ENCODE results near the gene MED13L. TPM values are rescaled to one million over a fixed set of nuclear protein-coding genes. Genes with fewer than 3 reads are reported as not detected.

The MED13L gene
- polyA plus RNA-seq, 3 donors: 69.2 to 91.0 (median 81.3) TPM

DNA sequence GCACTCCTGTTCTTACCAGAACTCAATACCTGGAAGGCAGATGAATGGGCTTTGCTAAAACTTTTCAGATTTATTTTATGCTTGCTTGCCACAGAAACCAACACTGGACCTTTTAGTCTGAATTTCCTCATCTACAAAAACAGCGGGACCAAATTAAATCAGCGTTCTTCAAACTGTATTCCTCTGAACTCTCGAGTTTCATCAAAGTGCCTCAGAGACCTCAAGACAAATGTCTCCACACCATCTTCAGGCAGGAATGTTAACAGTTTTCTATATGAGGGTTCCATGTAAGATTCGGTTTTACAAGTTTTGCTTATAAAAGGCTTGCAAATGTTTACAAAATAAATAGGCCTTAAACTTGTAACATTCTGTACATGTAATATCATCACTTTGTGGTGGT is 74.6 kb downstream of the MED13L start:
- no peak for DNase-seq (ENCODE audit: extremely low read depth in 1 of 11, low read depth in 9 of 11, low spot score in 4 of 11)

DNA sequence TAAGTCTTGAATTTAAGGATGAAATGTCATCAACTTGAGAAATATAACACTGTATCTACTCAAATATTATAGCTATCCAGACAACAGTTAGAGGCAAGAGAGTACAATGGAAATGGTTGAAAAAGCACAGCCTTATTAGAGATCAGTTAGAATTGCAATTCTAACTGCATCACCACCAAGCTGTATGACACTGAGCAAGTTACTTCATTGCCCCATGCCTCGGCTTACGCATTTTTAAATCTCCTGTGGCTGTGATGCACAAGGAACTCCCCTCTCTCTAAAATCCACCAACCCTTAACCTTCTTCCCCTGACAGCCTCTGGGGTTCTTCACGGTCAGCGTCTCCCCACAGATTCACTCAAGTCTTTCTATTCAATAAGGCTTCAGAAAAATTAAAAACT is 75.1 kb downstream of the MED13L start:
- DNase-seq (ENCODE audit: extremely low read depth in 1 of 11, low read depth in 9 of 11, low spot score in 4 of 11): no peak

DNA sequence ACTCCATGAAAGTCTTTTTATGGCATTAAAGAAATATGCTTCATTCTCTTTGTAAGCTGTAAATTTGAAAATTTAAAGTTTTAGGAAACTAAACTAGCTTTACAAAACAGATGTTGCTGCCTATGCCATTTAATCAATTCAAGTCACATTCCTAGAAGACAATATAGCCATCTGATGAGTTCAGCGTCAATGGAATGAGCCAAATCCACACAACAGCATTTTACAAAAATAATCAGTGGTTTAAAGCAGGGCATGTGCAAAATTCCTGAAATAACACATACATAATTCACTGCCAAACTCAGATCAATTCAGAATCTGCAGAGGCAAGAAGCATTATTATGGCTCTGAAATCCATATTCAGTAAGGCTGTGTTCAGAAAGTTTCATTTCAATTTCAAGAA is 75.6 kb downstream of the MED13L start:
- no peak for DNase-seq (ENCODE audit: extremely low read depth in 1 of 11, low read depth in 9 of 11, low spot score in 4 of 11)

DNA sequence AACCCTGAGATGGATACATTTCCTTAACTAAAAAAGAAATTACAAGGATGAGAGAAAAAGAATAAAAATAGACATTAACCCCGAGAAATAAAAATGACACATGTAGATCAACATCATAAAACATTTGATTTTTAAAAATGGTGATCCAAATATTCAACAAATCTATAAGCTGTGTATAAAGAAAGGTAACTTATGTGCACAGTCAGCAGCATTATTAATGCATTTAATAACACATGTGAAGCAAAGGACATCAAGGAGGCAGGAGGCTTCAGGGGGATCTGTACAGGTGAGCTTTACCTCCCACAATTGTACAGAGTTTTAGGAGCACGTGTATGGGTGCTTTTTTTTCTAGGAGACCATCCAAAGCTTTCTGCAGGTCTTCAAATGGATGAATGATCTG is 76.1 kb downstream of the MED13L start:
- no peak for DNase-seq (ENCODE audit: extremely low read depth in 1 of 11, low read depth in 9 of 11, low spot score in 4 of 11)

DNA sequence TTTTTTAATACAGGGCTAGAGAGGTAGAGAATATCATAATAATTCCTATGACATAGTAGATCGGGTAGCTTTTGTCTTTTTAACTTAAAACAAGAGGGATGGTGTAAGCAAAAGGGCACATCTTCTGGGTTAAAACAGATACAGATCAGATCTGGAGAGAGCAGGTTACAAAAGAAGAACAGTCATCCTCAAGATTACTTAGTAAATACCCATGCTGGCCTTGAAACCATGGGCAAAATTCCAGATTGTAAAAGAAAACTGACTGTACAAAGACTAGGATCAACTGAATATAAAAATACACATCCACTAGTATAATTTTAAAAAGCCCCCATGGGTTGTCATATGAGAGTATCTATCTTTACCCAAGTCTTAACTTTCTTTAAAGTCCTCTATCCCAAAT is 76.7 kb downstream of the MED13L start:
- DNase-seq (ENCODE audit: extremely low read depth in 1 of 11, low read depth in 9 of 11, low spot score in 4 of 11): no peak

DNA sequence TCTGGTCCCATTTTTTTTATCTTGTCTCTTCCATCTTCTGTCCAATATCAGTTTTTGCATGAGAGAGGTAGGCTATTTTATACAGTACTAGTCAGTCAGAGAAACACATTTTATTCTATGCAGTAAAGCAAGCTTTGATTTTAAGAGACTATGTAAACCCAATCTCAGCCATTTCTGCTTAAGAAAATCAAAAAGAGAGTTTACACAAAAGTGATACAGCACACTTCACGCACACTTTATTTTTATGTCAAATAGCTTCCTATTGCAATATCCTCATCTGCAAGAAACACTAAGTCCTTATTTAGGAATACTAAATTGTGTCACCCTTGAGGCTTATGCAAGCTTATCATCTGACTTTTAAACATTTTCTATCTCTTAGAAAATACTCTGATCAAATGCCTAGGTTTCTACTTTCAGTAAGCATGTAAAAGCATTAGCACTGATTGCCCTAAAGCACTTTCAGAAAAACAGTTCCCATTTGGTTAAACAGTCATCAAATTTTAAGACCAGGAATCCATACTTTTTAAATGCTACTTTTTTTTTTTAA is 78.3 kb downstream of the MED13L start:
- no peak for DNase-seq (ENCODE audit: extremely low read depth in 1 of 11, low read depth in 9 of 11, low spot score in 4 of 11)

DNA sequence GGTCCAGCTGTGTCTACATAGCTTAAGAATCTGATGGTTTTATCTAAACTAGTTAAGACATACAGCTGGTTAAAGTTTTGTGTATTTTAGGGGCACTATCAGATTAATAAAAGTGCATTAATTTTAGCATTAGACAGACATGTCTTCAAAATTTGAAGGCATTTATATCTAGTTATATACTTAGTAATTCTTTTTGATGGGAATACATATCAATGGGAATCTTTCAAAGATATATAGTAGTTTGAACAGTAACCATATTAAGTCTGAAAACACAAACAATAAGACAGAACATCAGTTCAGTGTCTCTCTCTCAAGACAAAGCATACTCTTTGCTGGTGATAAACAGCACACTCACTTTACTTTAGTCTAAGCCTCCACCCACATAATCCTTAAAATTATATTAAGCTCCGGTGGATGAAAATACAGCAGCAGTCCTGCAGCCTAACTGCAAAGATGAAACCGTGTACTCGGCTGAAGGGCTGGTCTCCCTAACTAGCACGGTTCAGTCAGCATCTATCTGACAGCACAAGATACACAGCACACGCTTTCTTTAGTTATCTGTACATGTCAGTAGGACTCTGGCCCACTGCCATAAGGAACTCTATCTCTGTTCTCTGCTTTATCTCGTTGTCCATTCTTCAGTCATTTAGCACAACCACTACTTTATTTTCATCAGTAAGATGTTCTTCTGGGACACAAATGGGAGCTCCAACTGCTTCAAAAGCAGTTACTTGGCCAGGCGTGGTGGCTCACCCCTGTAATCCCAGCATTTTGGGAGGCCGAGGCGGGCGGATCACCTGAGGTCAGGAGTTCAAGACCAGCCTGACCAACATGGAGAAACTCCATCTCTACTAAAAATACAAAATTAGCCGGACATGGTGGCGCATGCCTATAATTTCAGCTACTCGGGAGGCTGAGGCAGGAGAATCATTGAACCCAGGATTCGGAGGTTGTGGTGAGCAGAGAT is 80.5 kb downstream of the MED13L start:
- no peak for DNase-seq (ENCODE audit: extremely low read depth in 1 of 11, low read depth in 9 of 11, low spot score in 4 of 11)

DNA sequence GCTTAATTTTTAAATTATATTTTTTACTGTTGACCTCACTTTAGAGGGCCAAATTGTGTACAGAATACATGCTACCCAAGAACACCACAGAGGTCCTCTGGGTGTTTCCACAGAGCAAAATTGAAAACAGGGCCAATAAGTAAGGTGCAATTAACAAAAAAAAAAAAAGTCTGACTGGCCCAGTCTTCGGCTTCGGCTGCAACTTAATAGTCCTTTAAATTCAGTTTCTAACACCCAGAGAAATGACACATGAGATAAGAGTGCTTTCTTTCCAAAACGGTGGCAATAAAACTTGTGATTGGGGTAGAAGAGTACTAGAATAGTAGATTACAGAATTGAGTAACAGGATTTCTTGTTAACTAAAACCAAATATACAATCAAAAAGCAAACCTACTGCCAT is 81.3 kb downstream of the MED13L start:
- no peak for DNase-seq (ENCODE audit: extremely low read depth in 1 of 11, low read depth in 9 of 11, low spot score in 4 of 11)

DNA sequence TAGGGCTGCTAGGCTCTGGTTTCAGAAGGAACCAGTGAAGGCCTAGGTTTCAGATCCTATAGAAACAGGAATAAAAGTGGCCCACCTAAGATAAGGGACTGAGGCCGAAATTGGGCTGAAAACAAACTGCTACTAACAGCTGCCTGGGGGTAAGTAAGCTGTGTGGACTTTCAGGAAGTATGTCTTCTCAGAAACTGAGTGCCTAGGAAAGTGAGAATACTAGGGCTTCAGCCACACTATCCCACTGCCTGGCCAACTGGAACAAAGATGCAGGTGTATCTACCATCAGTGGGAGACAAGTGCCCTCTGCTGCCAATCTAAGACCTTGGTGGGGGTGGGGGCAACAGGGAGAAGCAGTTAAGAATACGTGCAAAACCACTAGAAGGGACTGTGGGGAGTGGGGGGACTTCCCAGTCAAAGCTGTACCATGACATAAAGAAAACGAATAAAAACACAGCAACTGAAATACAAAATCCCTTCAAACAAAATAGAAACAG is 82.5 kb downstream of the MED13L start:
- no peak for DNase-seq (ENCODE audit: extremely low read depth in 1 of 11, low read depth in 9 of 11, low spot score in 4 of 11)

DNA sequence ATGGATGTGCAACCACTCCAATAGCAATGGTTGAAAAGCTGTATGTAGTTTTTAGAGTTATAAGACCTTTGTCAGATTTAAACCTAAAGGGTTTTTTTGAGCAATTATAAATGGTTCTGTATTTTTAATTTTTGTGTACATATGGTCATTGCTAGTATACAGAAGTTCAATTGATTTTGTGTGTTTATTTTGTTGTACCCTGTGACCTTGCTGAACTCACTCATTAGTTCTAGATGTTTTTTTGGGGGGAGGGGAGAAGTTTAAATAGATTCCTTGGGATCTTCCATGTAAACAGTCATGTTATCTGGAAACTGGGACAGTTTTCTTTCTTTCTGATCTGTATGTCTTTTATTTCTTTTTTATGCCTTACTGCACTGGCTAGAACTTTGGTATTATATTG is 87.8 kb downstream of the MED13L start:
- no peak for DNase-seq (ENCODE audit: extremely low read depth in 1 of 11, low read depth in 9 of 11, low spot score in 4 of 11)

DNA sequence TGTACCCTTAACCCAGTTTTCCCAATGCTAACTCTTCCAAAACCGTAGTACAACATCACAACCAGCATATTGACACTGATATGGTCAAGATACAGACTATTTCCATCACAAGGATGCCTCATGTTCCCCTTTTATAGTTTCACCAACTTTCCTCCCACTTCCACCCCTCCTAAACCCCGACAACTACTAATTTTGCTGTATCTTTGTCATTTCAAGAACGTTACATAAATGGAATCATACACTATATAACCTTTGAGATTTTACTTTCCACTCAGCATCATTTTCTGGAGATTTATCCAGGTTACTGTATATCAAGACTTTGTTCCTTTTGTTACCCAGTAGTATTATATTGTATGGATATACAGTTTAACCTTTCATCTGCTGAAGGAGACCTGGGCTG is 88.9 kb downstream of the MED13L start:
- DNase-seq (ENCODE audit: extremely low read depth in 1 of 11, low read depth in 9 of 11, low spot score in 4 of 11): no peak

DNA sequence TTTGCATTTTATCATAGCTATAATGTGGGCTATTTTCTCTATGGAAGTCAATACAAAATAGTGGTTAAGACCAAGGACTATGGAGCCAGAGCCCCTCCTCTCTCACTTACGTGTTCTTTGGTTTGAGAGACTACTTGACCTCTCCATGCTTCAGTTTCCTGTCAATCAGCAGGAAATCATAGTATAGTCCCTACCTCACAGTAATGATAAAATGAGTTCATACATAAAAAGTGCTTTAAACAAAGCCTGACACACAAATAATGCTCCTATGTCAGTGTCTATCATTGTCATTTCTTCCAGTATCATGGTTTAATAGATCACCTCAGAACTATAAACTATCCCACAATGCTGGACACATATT is 90.4 kb downstream of the MED13L start:
- DNase-seq (ENCODE audit: extremely low read depth in 1 of 11, low read depth in 9 of 11, low spot score in 4 of 11): no peak

DNA sequence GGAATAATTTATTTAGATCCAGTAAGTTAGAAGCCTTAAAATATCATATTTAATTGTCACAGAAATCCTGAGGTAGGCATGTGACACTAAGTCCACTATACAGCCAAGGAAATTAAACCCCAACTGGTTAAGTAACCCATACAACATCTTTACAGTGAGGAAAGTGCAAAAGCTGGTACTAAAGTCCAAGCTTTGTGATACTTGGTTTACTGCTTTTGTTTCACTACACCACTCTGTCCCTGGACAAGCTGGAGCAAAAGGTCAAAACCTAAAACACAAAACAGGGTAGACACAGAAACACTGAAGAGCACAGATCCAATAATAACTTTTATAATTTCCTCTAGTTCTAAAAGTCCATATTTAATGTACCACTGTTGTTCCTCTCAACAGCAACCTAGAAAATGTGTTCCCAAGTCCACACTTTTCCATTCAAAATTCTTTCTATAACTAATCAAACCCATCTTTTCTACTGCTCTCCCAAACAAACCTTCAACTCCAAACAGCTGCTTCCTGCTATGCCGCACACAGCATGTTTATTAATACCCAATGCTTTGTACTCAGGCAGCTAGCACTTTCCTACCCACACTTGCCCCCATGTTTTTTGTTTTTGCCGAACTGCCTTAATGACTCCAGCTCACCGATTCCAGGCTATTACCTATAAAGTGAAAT is 90.9 kb downstream of the MED13L start:
- no peak for DNase-seq (ENCODE audit: extremely low read depth in 1 of 11, low read depth in 9 of 11, low spot score in 4 of 11)

DNA sequence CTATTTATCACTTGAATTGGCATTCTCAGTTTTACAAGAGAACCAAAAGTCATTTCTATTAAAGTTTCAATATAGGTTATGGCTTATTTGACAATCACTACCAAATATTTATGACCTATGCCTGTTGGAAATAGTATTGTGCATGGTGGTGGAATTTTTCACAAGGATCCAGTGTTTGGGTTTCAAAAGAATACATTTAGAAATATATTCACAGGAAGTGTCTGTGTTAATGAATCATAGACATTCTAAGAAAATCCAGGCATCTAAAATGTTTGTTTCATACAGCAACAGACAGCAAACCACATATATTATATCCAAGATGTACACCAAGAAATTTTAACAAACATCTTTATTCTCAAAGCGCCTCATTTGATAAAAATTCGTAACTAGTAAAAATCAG is 92.7 kb downstream of the MED13L start:
- no peak for DNase-seq (ENCODE audit: extremely low read depth in 1 of 11, low read depth in 9 of 11, low spot score in 4 of 11)

DNA sequence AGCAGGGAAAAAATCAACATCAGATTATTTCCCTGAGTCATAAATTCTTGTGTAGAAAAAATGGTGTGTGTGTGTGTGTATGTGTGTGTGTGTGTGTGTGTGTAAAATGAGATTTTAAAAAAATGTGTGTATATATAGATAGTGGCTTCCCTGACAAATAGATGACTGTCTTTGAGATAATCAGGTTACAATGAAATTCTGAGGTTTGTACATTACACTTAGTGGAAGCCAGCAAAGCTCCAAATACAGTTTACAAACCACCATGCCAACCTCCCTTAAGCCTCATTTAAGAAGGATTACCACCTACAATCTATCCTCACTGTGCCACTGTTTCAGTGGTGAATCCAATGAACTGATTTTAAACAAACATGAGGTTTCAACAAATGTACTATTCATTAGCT is 93.8 kb downstream of the MED13L start:
- no peak for DNase-seq (ENCODE audit: extremely low read depth in 1 of 11, low read depth in 9 of 11, low spot score in 4 of 11)

DNA sequence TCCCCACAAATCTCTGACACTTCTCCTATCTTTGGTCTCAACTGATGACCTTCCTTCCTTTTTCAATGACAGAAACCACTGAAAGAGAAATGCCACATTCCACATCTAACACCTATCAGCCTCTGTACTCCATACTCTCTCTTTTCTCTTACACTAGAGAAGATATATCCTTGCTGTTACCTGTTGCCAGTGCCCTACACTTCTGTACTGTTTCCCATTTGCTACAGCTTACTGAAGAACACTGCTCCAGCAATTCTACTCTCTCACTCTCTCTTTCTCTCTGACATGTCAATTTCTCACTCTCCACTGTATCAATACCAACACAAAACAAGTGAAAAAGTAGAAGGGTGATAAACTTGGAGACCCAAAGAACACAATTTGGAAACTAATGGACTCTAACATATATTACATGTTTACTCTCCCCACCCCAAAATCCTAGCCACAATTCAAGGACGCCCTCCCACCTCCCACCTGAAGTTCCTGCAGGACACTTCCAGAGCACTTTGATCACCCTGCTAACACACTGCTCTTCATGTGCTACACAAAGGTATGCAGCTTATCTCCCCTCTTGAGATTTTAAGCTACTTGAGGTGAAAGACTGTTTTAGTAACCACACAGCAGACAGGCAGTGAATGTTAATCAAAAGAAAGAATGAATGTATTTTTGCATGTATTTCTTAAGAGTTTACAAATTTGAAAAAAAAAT is 95.0 kb downstream of the MED13L start:
- DNase-seq (ENCODE audit: extremely low read depth in 1 of 11, low read depth in 9 of 11, low spot score in 4 of 11): no peak

DNA sequence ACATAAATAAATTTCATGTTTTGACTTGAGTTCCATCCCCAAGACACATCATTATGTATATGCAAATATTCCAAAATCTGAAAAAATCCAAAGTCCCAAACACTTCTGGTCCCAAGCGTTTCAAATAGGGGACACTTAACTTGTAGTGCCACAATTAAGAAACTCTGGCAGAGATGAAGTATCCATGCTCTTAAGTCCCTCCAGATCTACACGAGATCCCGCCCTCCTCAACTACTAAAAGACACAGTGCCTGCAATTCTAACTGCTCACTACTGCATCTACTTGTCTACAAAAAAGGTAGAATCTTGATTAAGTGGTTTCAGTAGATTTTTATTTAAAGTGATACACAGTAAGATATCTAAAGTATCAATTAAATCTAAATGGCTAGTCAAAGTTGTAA is 97.0 kb downstream of the MED13L start:
- no peak for DNase-seq (ENCODE audit: extremely low read depth in 1 of 11, low read depth in 9 of 11, low spot score in 4 of 11)

DNA sequence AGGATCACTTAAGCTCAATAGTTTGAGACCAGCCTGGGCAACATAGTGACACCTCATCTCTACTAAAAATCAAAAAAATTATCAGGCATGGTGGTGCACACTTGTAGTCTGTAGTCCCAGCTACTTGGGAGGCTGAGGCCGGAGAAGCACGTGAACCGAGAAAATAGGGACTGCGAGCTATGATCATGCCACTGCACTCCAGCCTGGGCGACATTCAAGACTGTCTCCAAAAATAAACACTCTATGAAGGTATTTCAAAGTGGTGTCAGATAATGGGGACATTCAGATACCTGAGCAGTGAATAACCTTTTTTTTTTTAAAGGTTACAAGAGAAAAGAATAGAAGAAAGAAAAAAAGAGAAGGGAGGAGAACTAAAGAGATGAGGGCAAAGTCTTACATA is 98.1 kb downstream of the MED13L start:
- no peak for DNase-seq (ENCODE audit: extremely low read depth in 1 of 11, low read depth in 9 of 11, low spot score in 4 of 11)

DNA sequence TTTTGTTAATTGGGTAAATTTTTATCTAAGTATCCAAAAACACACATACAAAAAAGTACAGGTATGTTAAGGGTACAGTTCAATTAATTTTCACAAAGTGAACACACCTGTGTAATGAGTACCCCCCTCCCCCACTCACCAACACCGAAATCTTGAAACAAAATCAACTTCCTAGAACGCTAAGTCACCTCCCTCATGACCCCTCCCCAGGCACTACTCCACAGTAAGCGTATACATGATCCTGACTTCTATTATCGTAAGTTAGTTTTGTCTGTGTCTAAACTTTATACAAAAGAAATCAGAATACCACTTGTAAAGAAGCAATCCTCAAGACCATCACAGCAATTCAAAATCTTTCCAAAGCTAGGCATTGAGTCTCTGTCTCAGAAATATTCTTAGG is 100.5 kb downstream of the MED13L start:
- no peak for DNase-seq (ENCODE audit: extremely low read depth in 1 of 11, low read depth in 9 of 11, low spot score in 4 of 11)

DNA sequence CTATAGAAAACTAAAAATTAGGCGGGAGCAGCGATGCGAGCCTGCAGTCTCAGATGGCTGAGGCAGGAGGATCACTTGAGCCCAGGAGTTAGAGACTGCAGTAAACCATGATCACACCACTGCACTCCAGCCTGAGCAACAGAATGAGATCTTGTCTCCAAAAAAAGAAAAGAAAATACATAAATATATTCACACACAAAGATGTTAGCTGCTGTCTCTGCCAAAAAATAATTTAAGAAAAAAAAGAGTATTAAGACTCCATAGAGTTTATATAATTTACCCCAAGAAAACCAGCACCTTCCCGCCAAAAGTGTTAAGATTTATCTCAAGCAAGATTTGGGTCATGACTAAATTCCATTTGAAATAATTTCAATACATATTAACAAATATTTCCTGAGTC is 102.6 kb downstream of the MED13L start:
- no peak for DNase-seq (ENCODE audit: extremely low read depth in 1 of 11, low read depth in 9 of 11, low spot score in 4 of 11)
